ENCODE data around the gene VPS16.

GRCh38 chr20:2798095-2798805, 42.3 kb upstream of the VPS16 start:
- TF ChIP-seq, protein P1, sequence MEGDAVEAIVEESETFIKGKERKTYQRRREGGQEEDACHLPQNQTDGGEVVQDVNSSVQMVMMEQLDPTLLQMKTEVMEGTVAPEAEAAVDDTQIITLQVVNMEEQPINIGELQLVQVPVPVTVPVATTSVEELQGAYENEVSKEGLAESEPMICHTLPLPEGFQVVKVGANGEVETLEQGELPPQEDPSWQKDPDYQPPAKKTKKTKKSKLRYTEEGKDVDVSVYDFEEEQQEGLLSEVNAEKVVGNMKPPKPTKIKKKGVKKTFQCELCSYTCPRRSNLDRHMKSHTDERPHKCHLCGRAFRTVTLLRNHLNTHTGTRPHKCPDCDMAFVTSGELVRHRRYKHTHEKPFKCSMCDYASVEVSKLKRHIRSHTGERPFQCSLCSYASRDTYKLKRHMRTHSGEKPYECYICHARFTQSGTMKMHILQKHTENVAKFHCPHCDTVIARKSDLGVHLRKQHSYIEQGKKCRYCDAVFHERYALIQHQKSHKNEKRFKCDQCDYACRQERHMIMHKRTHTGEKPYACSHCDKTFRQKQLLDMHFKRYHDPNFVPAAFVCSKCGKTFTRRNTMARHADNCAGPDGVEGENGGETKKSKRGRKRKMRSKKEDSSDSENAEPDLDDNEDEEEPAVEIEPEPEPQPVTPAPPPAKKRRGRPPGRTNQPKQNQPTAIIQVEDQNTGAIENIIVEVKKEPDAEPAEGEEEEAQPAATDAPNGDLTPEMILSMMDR (IDR thresholded peaks at IDR 0.05; ENCODE audit: insufficient read depth, low read length) = no peak
- no peak for TF ChIP-seq REST (IDR thresholded peaks at IDR 0.05; ENCODE audit: insufficient replicate concordance, low read depth)
- no peak for TF ChIP-seq GABPA (IDR thresholded peaks at IDR 0.05; ENCODE audit: low read depth)
- TF ChIP-seq POLR2AphosphoS5 (IDR thresholded peaks at IDR 0.05; ENCODE audit: low read depth) = no peak
- no peak for TF ChIP-seq SPI1 (IDR thresholded peaks at IDR 0.05; ENCODE audit: borderline replicate concordance, low read depth)
